Choroid plexus epithelial cell (primary cell): ENCODE results near the gene CPD.
"Not testable (repeated sequence)": the region's sequence is repeated elsewhere in the genome, so short reads cannot be mapped to it uniquely, and the experiment has no call there.

ENCODE experiments used
- DNase-seq: peaks from one replicate; pipeline ENCODE4 v3.0.0-alpha.2; 2010; ENCODE audit warnings: low read depth
- H3K4me3 ChIP-seq: 2 replicates; pipeline ENCODE4 v1.5.1; 2011; ENCODE audit warnings: low read depth, mild to moderate bottlenecking, control low read depth, low read length, moderate library complexity
- CTCF ChIP-seq: conservative IDR thresholded peaks from 2 replicates; pipeline ENCODE4 v1.5.1; 2011; ENCODE audit warnings: low read depth, mild to moderate bottlenecking, control low read depth, inconsistent platforms, low read length, moderate library complexity

Gene CPD

GRCh38 chr17:30427611-30428010 lies 48.9 kb downstream of the CPD start:
- H3K4me3 ChIP-seq: no peak overlapping the region
- no peak for TF ChIP-seq CTCF
- no peak for DNase-seq

- no peak overlapping the region for H3K4me3 ChIP-seq
- peak; percentile 71 for DNase-seq
- no peak for TF ChIP-seq CTCF
These were observed 50.4 kb downstream of the CPD start for GRCh38 chr17:30429155-30429554.

- H3K4me3 ChIP-seq: no peak overlapping the region
- DNase-seq: peak; percentile 97
- TF ChIP-seq CTCF: no peak
These were observed 54.8 kb downstream of the CPD start for GRCh38 chr17:30433514-30433913.

GRCh38 chr17:30436729-30437128 lies 58.0 kb downstream of the CPD start:
- H3K4me3 ChIP-seq: no peak overlapping the region
- no peak for TF ChIP-seq CTCF
- no peak for DNase-seq

- no peak for TF ChIP-seq CTCF
These were observed 65.0 kb downstream of the CPD start for GRCh38 chr17:30443721-30444120.

GRCh38 chr17:30446640-30447039 lies 67.9 kb downstream of the CPD start:
- not testable (repeated sequence) for DNase-seq, H3K4me3 ChIP-seq

More at GRCh38 chr17:30443721-30444120, 65.0 kb downstream of the CPD start:
- H3K4me3 ChIP-seq: no peak overlapping the region
- DNase-seq: no peak

GRCh38 chr17:30449480-30449879 lies 70.8 kb downstream of the CPD start:
- peak; percentile 19 for DNase-seq
- no peak overlapping the region for H3K4me3 ChIP-seq
- no peak for TF ChIP-seq CTCF
